ENCODE measurements around the gene ACSS2.

GRCh38 chr20:34873583-34874093, 2.8 kb upstream of the ACSS2 start:
- no peak for TF ChIP-seq POLR2A (IDR thresholded peaks at IDR 0.05)
- TF ChIP-seq, protein P1, sequence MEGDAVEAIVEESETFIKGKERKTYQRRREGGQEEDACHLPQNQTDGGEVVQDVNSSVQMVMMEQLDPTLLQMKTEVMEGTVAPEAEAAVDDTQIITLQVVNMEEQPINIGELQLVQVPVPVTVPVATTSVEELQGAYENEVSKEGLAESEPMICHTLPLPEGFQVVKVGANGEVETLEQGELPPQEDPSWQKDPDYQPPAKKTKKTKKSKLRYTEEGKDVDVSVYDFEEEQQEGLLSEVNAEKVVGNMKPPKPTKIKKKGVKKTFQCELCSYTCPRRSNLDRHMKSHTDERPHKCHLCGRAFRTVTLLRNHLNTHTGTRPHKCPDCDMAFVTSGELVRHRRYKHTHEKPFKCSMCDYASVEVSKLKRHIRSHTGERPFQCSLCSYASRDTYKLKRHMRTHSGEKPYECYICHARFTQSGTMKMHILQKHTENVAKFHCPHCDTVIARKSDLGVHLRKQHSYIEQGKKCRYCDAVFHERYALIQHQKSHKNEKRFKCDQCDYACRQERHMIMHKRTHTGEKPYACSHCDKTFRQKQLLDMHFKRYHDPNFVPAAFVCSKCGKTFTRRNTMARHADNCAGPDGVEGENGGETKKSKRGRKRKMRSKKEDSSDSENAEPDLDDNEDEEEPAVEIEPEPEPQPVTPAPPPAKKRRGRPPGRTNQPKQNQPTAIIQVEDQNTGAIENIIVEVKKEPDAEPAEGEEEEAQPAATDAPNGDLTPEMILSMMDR (IDR thresholded peaks at IDR 0.05): no peak
